Psoas muscle (tissue), 8 donors: ENCODE measurements around the gene MARCHF2. TPM values are rescaled to one million over a fixed set of nuclear protein-coding genes. Genes with fewer than 3 reads are reported as not detected.

Source experiments
- ATAC-seq, 4 donors: fragments of 200-7000 bp; cut with Tn5 transposase; one replicate each; pipeline ENCODE4 v1.9.1; 2020; ENCODE audit warnings: moderate library complexity in 3 of 4, mild to moderate bottlenecking in 2 of 4
- DNase-seq, 2 donors: peaks; one replicate each; pipeline ENCODE4 v3.0.0-alpha.2; 2020
- H3K27ac ChIP-seq: fragments of 200-600 bp; one replicate; pipeline ENCODE4 v1.8.0; 2022
- H3K27me3 ChIP-seq, 3 donors: fragments of 200-600 bp in 1 of 3; one replicate each; pipeline versions ENCODE4 v1.6.1 to v1.8.0; 2013 to 2022; ENCODE audit warnings: low read length in 2 of 3, mild to moderate bottlenecking in 2 of 3, moderate library complexity in 1 of 3; ENCODE audit not compliant: insufficient read depth in 3 of 3
- H3K36me3 ChIP-seq, 2 donors: fragments of 200-600 bp in 1 of 2; one replicate each; pipeline versions ENCODE4 v1.6.1 to v1.8.0; 2013 to 2022; ENCODE audit warnings: low read depth in 1 of 2, mild to moderate bottlenecking in 1 of 2, moderate library complexity in 1 of 2; ENCODE audit not compliant: insufficient read depth in 1 of 2
- H3K4me1 ChIP-seq: fragments of 200-600 bp; one replicate; pipeline ENCODE4 v1.8.0; 2022
- H3K4me3 ChIP-seq: fragments of 200-600 bp; one replicate; pipeline ENCODE4 v1.8.0; 2022; ENCODE audit warnings: mild to moderate bottlenecking
- H3K9me3 ChIP-seq: fragments of 200-600 bp; one replicate; pipeline ENCODE4 v1.8.0; 2022
- CTCF ChIP-seq: fragments of 200-600 bp; IDR thresholded peaks from one replicate; pipeline ENCODE4 v1.8.0; 2022; ENCODE audit warnings: antibody characterized with exemption
- WGBS, 3 donors: extraction: QIAGEN DNeasy Blood & Tissue Kit; methylation state at CpG; one replicate each; pipeline versions ENCODE4 v1.1.6 to v1.1.7; 2013; 5-methylcytosine and 5-hydroxymethylcytosine counted together
- intact Hi-C, 2 donors: fragments of 100-400 bp; cut with DNase I; formaldehyde crosslinking; loops; one replicate each; pipeline versions ENCODE4 v1.11.0 to v1.14.2; 2022
- polyA plus RNA-seq, 3 donors: library from polyadenylated mRNA; stranded (reverse); fragments of 200-250 nt; gene quantifications; one replicate each; pipeline ENCODE4 v1.2.3, GENCODE V29; 2013
- total RNA-seq, 4 donors: library from RNA; stranded (reverse); fragmentation: NEBNext Ultra II Directional in 2 of 4; extraction: Animal tissue kit (Norgen Biotek cat#: 25700) in 2 of 4; gene quantifications; one replicate each; pipeline versions ENCODE4 v1.2.1 to v1.2.4, GENCODE V29; 2021 to 2023
- donor health status: healthy with polysubstance abuse.
- donor health status: DM: no; HTN: no; CAD: no; lungs with moderate emphysema.
- donor health status: Bipolar disorder and iron deficiency.
- donor health status: healthy.
- donor health status: DM: yes; HTN: yes; CAD: no.
- donor health status: DM: no; HTN: no; CAD: no.
- donor health status: DM: no; HTN: no; CAD: no.
- donor health status: DM: yes; HTN: yes; CAD: no.

MARCHF2 gene
- total and polyA plus RNA-seq, 7 donors: 32.8 to 56.0 (median 49.2) TPM

GRCh38 chr19:8462571-8462970, 49.5 kb downstream of the MARCHF2 start:
- H3K9me3 ChIP-seq: no peaks in the 10 kb centered on the region
- H3K27ac ChIP-seq: peak overlapping the region; percentile 58
- intact Hi-C loops: loop anchor here in 1 of 2 donors (5.0 kb wide), 1 partner anchor 105 kb away; no protein-coding TSS in a partner anchor
- H3K27me3 ChIP-seq: no peaks in the 10 kb centered on the region
- TF ChIP-seq CTCF: no peak
- ATAC-seq (no peak), DNase-seq (no peak)
- H3K4me1 ChIP-seq: peaks cover 62% of the 10 kb centered on the region
- H3K36me3 ChIP-seq: peaks cover 21 to 42% of the 10 kb centered on the region in 2 donors
- H3K4me3 ChIP-seq: peak overlapping the region; percentile 11
- 27 to 44% (median 30%) methylated on average over 5 of the region's 5 CpGs for WGBS, 3 donors

- Histone ChIP-seq H3K36me3 (peaks cover 22 to 50% of the 10 kb centered on the region in 2 donors), H3K4me3 (no peak overlapping the region), H3K9me3 (no peaks in the 10 kb centered on the region), H3K27me3 (no peaks in the 10 kb centered on the region), H3K27ac (peak overlapping the region; percentile 1), H3K4me1 (peaks cover 54% of the 10 kb centered on the region)
- whole genome bisulfite sequencing, 3 donors: 80 to 93% (median 81%) methylated on average over 8 of the region's 8 CpGs
- DNase-seq: no peak
- intact Hi-C loops: loop anchor here in 1 of 2 donors (5.0 kb wide), 1 partner anchor 106 kb away; no protein-coding TSS in a partner anchor
- no peak for TF ChIP-seq CTCF
- no peak for ATAC-seq
Measured at GRCh38 chr19:8463365-8463764, 50.3 kb downstream of the MARCHF2 start.

GRCh38 chr19:8466018-8466417, 52.9 kb downstream of the MARCHF2 start:
- H3K4me3 ChIP-seq: no peak overlapping the region
- 92% methylated on average over 4 of the region's 4 CpGs for WGBS, 3 donors
- intact Hi-C loops: loop anchor here in 1 of 2 donors (5.0 kb wide), 1 partner anchor 36 kb away; the partner anchor contains the start of gene PRAM1

GRCh38 chr19:8468124-8468523, 55.0 kb downstream of the MARCHF2 start:
- 86 to 91% (median 89%) methylated on average over 3 of the region's 3 CpGs for WGBS, 3 donors
- Histone ChIP-seq H3K36me3 (peaks cover 24 to 98% of the 10 kb centered on the region in 2 donors), H3K9me3 (no peaks in the 10 kb centered on the region), H3K4me1 (peaks cover 7% of the 10 kb centered on the region), H3K27me3 (no peaks in the 10 kb centered on the region), H3K27ac (no peak overlapping the region), H3K4me3 (no peak overlapping the region)
- ATAC-seq (no peak), DNase-seq (no peak)
- intact Hi-C loops: loop anchor here in 1 of 2 donors (5.0 kb wide), 1 partner anchor 34 kb away; the partner anchor contains the start of gene PRAM1
- no peak for TF ChIP-seq CTCF

More at GRCh38 chr19:8466018-8466417, 52.9 kb downstream of the MARCHF2 start:
- DNase-seq (no peak), ATAC-seq (no peak)
- peaks cover 23 to 76% of the 10 kb centered on the region in 2 donors for H3K36me3 ChIP-seq
- no peaks in the 10 kb centered on the region for H3K27me3 ChIP-seq
- no peak overlapping the region for H3K27ac ChIP-seq
- H3K9me3 ChIP-seq: no peaks in the 10 kb centered on the region
- no peak for TF ChIP-seq CTCF
- peaks cover 28% of the 10 kb centered on the region for H3K4me1 ChIP-seq
